Transverse colon (tissue), 4 donors: ENCODE results near the gene C10orf67.

Source experiments
- CTCF ChIP-seq, 5 experiments: fragments of 200-600 bp in 3 of 5; fragments of 450-650 bp in 2 of 5; sonication (generic) in 3 of 5; IDR thresholded peaks; 1 replicate in 2 of 5; 2 replicates in 3 of 5; pipeline ENCODE4 v1.5.1; 2016 to 2017; ENCODE audit warnings: antibody characterized with exemption in 5 of 5, inconsistent platforms in 3 of 5, mild to moderate bottlenecking in 2 of 5, moderate library complexity in 1 of 5
- EP300 ChIP-seq: sonication (generic); formaldehyde crosslinking; IDR thresholded peaks from one replicate; pipeline ENCODE4 v1.6.1; 2017; ENCODE audit warnings: antibody characterized with exemption, low read depth
- POLR2A ChIP-seq: fragments of 450-650 bp; IDR thresholded peaks from one replicate; pipeline ENCODE4 v1.6.1; 2016; ENCODE audit warnings: antibody characterized with exemption, mild to moderate bottlenecking, moderate library complexity
- POLR2AphosphoS5 ChIP-seq, 3 donors: sonication (generic); formaldehyde crosslinking; IDR thresholded peaks; one replicate each; pipeline ENCODE4 v1.6.1; 2016; ENCODE audit warnings: antibody characterized with exemption in 3 of 3

DNA sequence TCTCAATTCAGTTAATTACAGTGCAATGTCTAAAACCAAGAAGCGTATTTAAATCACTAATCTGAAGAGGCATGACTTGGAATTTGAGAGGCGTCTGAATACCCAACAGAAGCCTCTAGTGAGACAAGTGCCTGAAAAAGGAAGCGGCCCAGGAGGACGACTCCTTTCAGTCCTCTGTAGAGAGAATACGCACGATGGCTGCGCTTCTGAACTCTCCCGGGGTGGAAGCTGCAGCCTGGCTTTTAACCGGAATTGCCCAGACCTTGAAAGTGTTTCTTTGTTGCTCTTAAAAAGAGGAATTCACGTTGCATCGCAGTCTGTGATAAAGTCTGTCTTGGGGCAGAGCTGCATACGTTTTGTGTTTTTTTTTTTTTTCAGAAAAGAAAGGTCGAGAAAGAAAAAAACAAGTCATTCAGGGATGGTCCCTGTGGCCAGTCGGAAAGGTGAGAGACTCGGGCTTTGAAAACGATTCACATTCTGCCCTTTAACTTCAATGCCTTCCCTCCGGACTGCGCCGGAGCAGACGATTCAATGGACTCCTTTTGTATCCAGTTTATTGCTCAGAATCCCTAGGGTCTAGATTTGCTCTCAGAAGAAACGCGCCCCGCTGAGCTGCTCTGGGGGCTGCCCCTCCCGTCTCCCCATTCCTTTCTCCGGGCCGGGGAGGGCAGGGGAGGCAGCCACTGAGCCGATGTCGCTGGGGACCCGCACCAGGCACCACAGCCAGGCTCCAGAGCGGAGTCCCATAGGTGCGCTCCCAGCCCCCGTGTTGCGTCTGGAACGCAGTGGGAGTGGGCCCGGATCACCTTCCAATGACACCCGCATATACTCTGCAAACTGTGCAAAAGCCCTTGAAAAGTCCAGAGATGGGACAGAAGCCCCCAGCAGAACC lies 153.5 kb downstream of the C10orf67 start:
- TF ChIP-seq POLR2A (no peak), CTCF (IDR thresholded peaks at IDR 0.05) (no peak), EP300 (no peak), POLR2AphosphoS5 (IDR thresholded peaks at IDR 0.05) (no peak)
